ENCODE measurements around the gene ANXA2R. TPM values are rescaled to one million over a fixed set of nuclear protein-coding genes. Genes with fewer than 3 reads are reported as not detected.
A peak's percentile ranks its signal among the peaks of the same experiment; 100 is the strongest.
"Not testable (repeated sequence)": the region's sequence is repeated elsewhere in the genome, so short reads cannot be mapped to it uniquely, and the experiment has no call there.

ANXA2R gene
- 0.26 TPM in 2 replicates for total RNA-seq

DNA sequence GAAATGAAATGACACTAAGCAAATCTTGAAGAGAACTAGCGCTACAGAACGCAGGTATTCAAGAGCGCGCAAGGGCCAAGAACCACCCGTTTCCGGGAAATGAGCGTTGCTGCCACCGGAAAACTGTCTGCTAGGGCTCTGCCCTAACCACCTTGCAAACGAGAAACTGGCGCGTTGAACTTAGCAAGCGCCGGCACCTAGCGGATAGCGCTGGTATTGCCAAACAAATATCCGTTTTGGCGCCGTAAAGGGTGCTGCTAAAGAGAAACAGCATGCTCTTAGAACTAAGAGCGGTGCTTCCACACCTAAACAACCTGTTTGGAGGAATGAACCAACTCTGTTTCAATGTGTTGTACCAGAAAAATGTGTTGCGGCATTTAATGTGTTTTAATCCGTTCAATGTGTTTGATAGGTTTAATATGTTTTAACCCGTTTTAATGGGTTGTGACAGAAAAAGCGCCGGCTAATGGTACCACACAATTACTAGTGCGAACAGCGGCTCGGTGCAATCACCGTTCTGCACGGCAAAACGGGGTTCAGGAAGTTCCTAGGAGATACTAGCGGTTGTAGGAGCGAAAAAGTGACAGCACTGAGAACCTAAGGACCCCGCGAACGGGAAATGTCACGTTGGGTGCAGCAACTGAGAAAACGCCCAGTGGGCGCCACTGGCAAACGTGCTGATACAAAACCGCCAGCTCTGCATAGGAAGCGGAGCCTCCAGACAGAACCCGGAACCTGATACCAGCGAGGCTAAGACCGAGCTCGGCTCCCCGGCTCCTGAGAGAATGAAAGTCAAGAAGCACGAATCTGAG is at the start of gene ANXA2R:
Gene ANXA2R (minus strand): TSS at position 33 of the 812 bp plus-strand sequence. CDS start 273 bp downstream, outside the sequence.
- FAIRE-seq (no peak), DNase-seq (ENCODE audit: low read depth) (peak; percentile 89)
- no peaks in the 10 kb centered on the region for H3K27me3 ChIP-seq (ENCODE audit: control insufficient read depth, insufficient read depth, low read length)
- TF ChIP-seq CTCF (IDR thresholded peaks at IDR 0.05; ENCODE audit: insufficient read depth, low read length, severe bottlenecking), result peak; percentile 88
- H3K4me3 ChIP-seq (ENCODE audit: low read depth, low read length), result peak within 1 kb of the TSS; percentile 46
- H3K36me3 ChIP-seq (ENCODE audit: control insufficient read depth, insufficient read depth, low read length), result no peaks in the 10 kb centered on the region

DNA sequence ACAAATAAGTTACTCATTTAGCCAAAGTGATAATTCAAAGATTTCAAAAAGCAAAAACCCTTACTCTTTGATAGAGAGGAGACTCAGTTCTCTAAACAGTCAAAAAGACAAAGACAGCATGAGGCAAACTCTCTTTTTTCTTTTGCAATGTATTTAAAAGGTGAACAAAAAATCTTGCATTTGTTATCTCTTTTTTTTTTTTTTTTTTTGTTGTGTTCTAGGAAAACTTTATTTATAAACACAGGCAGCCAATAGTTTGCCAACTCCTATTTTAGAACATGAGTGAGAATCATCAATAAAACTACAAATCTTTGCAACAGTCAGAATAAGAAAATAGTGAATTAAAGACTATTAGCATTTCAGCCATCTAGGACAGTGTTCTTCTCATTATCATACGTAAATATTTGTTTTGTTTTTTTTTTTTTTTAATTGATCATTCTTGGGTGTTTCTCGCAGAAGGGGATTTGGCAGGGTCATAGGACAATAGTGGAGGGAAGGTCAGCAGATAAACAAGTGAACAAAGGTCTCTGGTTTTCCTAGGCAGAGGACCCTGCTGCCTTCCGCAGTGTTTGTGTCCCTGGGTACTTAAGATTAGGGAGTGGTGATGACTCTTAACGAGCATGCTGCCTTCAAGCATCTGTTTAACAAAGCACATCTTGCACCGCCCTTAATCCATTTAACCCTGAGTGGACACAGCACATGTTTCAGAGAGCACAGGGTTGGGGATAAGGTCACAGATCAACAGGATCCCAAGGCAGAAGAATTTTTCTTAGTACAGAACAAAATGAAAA is 46.2 kb upstream of the ANXA2R start:
- DNase-seq (ENCODE audit: low read depth); H3K4me3 ChIP-seq (ENCODE audit: low read depth, low read length); H3K36me3 ChIP-seq (ENCODE audit: control insufficient read depth, insufficient read depth, low read length); FAIRE-seq; H3K27me3 ChIP-seq (ENCODE audit: control insufficient read depth, insufficient read depth, low read length): not testable (repeated sequence)

DNA sequence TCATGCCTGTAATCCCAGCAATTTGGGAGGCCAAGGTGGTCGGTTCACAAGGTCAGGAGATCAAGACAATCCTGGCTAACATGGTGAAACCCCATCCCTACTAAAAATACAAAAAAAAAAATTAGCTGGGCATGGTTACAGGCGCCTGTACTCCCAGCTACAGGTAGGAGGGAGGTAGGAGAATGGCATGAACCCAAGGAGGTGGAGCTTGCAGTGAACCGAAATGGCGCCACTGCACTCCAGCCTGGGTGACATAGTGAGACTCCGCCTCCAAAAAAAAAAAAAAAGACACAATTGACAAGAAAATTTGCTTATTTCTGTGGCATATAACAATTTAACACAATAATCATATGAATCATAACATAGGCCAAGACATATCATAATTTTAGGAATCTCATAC is 45.3 kb upstream of the ANXA2R start:
- DNase-seq (ENCODE audit: low read depth), result no peak
- TF ChIP-seq CTCF (IDR thresholded peaks at IDR 0.05; ENCODE audit: insufficient read depth, low read length, severe bottlenecking), result no peak
- FAIRE-seq, result no peak
- H3K4me3 ChIP-seq (ENCODE audit: low read depth, low read length), result no peak overlapping the region
- no peaks in the 10 kb centered on the region for H3K36me3 ChIP-seq (ENCODE audit: control insufficient read depth, insufficient read depth, low read length)
- no peaks in the 10 kb centered on the region for H3K27me3 ChIP-seq (ENCODE audit: control insufficient read depth, insufficient read depth, low read length)

DNA sequence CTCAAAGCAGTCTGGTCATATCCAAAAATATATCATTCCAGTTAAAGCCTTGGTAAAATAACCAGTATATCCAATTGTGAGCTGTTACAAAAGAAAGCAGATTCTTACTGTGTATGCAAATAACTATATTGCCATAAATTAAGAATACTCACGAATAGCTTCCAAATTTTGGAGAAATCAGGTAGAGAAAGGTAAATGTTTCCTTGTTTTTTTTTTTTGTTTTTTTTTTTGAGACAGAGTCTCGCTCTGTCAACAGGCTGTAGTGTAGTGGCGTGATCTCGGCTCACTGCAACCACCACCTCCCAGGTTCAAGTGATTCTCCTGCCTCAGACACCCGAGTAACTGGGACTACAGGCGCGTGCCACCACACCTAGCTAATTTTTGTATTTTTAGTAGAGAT is 44.3 kb upstream of the ANXA2R start:
- not testable (repeated sequence) for H3K36me3 ChIP-seq (ENCODE audit: control insufficient read depth, insufficient read depth, low read length); FAIRE-seq; DNase-seq (ENCODE audit: low read depth); H3K4me3 ChIP-seq (ENCODE audit: low read depth, low read length); H3K27me3 ChIP-seq (ENCODE audit: control insufficient read depth, insufficient read depth, low read length)

- H3K27me3 ChIP-seq (ENCODE audit: control insufficient read depth, insufficient read depth, low read length); H3K36me3 ChIP-seq (ENCODE audit: control insufficient read depth, insufficient read depth, low read length); H3K4me3 ChIP-seq (ENCODE audit: low read depth, low read length); FAIRE-seq; DNase-seq (ENCODE audit: low read depth): not testable (repeated sequence)
These were observed 41.2 kb upstream of the ANXA2R start for GRCh38 chr5:43081345-43081744.

GRCh38 chr5:43078956-43079355 is 38.8 kb upstream of the ANXA2R start:
- no peak for TF ChIP-seq CTCF (IDR thresholded peaks at IDR 0.05; ENCODE audit: insufficient read depth, low read length, severe bottlenecking)
- FAIRE-seq, result no peak
- Histone ChIP-seq H3K36me3 (ENCODE audit: control insufficient read depth, insufficient read depth, low read length) (peaks cover 2% of the 10 kb centered on the region), H3K27me3 (ENCODE audit: control insufficient read depth, insufficient read depth, low read length) (no peaks in the 10 kb centered on the region), H3K4me3 (ENCODE audit: low read depth, low read length) (no peak overlapping the region)
- DNase-seq (ENCODE audit: low read depth), result peak; percentile 39

DNA sequence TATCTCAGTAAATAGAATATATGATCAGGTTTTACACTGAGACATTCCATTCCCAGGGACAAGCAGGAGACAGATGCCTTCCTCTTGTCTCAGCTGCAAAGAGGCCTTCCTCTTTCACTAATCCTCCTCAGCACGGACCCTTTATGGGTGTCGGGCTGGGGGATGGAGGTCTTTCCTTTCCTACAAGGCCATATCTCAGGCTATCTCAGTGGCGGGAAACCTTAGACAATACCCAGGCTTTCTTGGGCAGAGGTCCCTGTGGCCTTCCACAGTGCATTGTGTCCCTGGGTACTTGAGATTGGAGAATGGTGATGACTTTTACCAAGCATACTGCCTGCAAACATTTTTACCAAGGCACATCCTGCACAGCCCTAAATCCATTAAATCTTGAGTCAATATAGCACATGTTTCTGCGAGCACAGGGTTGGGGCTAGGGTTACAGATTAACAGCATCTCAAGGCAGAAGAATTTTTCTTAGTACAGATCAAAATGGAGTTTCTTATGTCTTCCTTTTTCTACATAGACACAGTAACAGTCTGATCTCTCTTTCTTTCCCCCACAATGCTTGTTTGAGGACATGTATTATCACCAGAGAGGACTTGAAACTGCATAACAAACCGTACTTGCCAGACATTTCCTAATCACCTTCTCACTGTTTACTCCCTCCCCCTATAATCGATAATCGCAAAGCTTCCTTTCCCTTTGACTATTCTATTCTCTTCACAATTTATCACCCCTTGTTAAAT is 37.5 kb upstream of the ANXA2R start:
- not testable (repeated sequence) for DNase-seq (ENCODE audit: low read depth); H3K36me3 ChIP-seq (ENCODE audit: control insufficient read depth, insufficient read depth, low read length)

More for the DNA sequence above, 37.5 kb upstream of the ANXA2R start:
- FAIRE-seq; H3K27me3 ChIP-seq (ENCODE audit: control insufficient read depth, insufficient read depth, low read length); H3K4me3 ChIP-seq (ENCODE audit: low read depth, low read length): not testable (repeated sequence)
